NCI-H2171 treated with DMSO at 0.1 percent for 48 hours (cell line): ENCODE data around the gene GRK5.

Experiments
- DNase-seq: peaks from one replicate; lab custom pipeline; 2025; lab: John Stamatoyannopoulos, UW

The GRK5 gene

DNA sequence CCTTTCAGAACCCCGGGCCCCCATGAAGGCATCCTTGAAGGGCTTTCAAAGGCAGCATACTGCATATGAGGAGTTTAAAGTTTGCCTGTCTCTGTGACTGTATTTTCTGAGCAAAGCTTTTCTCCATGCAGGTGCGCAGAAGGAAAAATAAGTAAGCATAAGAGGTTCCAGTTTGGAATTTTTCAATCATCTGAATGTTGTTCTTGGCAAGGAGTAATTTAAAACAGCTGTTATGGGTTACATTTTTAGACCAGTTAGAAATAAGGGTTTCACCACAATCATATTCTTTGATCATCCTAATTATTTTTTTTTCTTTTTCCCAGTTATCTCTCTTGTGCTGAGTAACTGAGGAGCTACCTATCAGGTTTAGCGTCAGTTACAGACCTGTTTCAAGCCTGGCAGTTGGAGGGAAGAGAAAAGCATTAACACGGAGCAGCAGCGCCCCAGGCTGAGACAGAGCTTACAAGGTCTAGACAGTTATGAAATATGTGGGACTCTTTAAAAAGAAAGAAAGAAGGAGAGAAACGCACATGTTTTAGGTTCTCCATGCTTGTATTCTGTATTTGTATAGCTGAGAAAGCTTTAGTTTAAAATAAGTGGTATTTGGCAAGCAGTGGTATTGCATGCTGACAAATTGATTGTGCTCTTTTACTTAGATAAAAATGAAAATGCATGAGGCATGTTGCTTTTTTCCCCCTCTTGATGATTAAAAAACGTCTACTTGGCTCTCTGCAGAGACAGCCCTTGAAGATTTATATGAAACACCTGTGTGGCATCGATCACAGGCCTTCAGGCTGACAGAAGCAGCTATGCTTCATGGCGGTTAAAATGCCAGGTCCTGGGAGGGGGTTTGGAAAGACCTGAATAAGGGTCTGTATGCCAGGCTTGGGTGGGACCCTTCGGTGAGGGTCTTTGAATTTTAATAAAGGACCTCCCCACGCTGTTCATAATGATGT, 157.6 kb downstream of the GRK5 start:
- DNase-seq = no peak

DNA sequence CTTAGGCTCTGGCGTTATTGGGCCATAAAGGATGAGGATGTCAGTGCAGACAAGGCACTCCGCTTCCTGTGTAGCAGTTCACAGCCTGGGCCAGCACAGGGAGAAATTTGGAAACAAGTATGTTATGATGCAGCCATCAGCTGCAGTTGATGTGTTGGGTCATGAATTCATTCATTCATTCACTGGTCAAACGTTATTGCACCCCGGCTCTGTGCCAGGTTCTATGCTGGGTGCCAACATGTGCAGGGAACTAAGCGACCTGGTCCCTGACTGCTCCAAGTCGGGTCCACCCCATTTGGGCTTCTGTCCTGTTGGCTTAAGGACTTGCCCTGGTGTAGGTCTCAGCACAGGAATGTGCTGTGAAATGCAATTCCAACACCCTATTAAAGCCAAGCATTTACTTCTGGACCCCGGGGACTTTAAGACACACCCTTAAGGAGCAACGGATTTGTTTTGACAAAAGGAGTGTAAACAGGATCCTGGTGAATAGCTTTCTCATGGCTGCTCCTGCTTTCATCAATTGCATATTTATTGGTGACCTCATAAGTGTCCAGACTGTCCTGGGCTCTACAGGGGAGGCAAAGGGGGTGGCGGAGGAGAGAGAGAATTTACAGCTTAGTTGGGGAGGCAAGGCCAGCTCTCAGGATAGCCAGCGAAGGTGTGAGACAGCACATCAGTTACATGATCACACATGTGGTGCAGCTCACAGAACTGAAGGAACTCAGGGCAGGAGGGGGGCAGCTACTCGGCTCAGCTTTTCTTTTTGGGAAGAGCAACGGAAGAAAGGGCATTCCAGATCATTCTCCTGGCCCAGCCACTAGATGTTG, 158.6 kb downstream of the GRK5 start:
- no peak for DNase-seq

DNA sequence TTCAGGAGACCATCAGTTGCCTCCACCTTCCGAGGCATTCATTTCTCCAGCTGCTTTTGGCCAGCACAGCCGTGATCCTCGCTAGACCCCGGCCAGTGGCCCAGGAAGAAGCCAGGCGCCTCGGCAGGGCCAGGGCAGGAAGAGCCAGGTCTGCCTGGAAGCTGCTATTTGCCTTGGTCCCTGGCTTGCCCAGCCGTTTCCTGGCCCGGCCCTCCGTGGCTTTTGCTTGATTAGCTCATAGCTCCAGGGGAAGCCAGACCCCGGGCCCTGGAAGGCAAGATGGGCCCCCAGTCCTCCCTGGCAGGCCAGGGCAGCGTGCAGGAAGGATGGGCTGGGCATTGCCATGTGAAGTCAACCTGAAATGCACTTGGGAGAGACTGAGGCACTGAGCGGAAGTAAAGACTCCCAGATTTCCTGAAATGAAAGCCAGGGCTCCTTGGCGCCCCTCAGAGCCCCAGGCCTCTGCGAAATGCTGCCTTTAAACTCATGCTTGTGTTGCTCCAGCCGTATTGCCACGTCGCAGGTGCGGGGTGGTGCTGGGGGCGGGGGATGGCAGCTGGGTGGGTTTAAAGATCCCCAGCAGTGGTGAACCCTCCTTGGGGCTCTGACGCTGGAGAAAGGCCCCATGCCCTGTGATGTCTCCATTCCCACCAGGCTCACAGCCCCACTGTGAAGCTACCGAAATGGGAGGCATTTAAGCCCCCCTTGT, 160.6 kb downstream of the GRK5 start:
- no peak for DNase-seq

DNA sequence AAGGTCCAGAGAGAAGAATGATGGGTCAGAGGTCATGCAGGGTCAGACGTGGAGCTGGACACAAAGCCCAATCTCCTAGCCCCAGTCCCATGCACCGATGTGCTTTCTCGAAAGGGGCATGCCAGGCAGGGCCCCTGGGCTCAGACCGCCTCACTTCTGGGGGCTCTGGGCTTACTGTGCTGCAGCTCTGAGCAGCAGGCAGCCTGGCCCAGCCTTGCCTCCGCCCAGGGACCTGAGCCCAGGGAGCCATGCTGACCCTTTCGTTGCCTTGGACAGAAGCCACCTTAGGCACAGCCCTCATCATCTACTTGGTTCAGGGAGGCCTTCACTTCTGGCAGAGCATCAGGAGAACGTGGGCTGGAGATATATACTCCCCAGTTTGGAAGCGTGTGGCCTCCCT, 161.2 kb downstream of the GRK5 start:
- DNase-seq = no peak

DNA sequence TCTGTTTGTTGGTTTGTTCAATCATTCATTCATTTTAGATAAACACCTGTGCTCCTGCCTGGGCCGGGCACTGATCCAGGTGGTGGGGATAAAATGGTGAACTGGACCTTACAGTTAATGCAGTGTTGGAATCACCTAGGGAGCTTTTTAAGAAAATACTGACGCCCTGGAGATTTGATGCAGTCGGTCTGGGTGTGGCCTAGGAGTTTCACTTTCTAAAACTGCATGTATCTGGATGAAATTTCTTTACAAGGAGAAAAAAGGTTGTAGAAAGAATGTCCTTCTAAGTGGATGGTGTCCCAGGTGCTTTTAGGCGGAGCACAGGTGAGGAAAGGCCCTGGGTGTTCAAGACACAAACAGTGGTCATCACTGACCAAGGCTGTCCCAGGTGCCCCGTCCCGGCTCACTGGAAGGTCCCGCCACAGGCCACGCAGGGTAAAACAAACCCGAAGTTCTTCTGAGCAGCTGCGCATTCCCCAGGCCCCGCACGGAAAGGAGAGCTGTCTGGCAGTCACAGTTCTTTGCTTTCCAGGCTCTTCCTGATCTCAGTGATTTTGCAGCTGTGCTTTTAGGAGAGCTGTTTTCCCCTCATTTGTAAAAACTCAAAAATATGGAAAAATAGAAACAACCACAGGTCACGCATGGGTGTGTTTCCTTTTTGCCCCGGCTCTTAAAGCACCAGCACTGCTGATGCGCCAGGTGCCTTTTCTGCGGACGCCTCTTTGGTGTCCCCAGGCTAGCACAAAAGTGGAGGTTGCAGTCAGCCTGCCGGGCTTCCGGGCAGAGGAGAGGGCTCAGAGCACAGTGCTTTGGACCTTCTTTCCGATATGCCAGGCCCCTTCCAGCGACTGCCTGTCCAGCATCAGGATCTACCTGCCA, 161.9 kb downstream of the GRK5 start:
- DNase-seq = no peak

DNA sequence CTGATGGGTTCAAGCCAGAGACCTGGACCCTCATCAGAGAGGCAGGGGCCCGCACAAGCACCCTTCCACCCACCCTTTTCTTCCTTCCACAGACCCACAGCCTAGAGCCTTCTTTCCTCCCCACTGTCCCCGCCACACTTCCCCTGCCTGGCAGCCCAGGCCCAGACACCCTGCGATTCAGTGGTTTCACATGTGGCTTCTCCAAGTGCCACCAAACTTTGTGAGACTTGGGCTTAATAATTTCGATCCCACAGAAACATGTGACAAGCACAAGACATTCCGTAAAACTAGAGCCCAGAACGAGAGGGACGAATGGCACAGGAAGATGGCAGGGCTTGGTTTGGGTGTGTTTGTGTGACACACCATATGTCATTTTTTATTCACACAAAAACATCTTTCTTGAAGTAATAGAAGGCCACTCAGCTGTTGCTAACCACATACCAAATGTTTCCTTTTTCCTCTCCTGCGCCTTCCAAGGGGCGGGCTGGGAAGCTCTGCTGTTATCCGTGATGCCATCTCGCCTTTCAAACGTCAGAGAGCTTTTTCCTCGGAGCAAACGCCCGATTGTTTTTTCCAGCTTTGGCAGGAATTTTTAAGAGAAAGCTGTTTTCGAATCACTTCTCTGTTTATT, 162.9 kb downstream of the GRK5 start:
- DNase-seq = peak; percentile 23

DNA sequence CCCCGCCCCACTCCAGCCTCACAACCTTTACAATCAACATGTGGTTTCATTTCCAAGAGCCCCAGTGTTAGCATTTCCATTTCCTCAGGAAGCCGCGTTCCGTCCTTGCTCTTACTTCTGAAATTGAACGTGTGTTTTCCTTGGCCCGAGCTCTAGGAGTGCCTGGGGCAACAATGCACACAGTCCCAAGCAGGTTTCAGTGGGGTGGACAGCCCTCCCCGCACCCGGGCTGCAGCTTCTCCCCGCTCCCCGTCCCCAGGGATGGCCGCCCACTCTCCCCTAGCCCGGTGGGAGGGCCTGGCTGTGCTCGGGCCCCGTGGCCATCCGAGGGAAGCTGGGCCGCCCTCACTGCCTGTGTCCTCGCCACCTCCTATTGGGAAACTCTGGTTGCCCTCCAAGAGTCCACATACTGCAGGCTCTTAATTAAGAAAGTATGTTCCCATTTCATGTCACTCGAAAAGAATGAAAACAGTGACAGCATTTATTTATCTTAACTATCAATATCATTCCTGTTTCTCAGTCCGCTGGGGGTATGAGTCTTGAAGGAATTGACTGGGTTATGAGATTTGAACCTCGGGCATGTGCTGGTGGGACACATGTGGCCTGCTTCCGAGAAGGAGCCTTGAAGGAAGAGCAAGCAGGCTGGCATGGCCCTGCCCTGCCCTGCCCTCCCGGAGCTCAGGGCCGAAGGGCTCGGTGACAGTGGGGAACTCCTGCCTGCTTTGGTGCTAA, 163.8 kb downstream of the GRK5 start:
- DNase-seq = no peak

DNA sequence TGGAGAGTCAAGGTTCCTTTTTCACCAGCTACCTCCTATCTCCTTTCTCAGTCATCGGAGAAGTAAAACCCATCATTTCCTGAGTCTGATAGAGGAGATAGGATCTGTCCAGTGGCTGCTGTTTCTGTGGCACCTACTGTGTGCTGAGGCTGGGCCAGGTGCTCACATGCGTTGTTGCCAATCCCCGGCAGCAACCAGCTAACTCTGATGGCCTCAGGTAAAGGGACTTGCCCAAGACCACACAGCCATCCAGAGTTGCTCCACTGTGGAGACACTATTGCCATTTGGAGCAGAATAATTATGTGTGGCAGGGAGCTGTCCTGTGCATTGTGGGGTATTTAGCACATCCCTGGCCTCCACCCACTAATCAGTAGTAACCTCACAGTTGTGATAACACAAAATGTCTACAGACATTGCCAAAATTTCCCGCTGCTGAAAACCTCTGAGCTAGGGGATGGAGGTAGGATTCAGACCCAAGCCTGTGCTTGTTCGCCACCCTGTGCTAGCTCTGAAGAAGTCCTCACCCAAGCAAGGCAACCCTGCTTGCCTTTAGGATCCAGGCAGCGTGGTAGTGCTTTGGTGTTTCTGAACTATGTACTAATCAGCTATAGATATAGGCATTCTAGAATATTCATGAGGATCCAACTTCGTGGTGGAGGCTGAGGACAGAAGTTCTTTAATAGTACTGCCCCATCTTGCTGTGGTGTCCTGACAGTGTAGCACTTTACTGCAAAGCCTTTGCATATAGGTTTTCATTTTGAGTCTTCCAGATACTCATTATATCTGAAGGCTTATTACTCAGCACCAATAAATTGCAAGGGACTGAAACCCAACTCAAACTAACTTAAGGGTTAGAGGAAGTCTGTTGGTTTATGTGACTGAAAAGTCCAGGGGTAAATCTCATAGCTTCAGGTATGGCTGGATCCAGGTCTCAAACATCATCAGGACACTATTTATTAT, 164.6 kb downstream of the GRK5 start:
- DNase-seq = no peak

DNA sequence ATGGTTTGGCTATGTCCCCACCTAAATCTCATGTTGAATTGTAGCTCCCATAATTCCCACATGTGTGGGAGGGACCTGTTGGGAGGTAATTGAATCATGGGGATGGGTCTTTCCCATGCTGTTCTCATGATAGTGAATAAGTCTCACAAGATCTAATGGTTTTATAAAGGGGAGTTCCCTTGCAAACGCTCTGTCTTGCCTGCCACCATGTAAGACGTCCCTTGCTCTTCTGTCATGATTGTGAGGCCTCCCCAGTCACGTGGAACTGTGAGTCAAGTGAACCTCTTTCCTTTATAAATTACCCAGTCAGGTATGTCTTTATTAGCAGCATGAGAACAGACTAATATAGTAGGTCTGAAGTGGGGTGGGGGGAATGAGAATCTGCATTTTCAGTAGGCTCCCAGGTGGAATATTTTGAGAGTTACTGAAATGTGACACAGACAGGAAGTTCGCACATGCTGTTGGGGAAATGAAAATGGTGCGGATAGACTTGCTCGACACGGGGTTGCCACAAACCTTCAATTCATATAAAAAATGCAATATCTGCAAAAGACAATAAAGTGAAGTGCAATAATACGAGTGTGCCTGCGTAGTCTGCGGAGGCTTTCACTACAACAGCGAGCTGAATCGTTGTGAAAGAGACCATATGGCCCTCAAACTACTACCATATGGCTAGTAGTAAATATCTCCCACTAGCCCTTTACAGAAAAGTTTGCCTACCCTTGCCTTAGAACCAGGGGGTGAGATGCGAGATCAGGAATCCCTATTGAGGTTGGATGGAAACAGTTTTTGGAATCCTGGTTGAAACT, 166.1 kb downstream of the GRK5 start:
- DNase-seq = peak; percentile 50

DNA sequence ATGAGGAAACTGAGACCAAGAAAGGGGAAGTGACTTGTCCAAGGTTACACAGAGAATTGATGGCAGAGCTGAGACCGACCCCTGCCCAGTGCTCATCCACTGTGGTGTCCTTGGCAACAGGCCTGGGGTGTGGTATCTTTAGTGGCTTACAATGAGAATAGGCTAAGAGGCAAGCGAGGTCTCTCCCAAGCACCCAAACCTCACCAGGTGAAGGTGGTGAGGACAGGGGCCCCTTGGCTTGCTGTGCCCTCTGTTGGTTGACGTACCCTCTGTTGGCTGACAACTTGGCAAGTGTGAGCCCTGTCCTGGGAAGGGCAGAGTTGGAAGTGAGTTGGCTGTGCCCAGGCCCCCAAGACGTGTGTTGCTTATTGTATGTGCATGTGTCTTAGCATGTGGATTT, 166.9 kb downstream of the GRK5 start:
- DNase-seq = no peak

DNA sequence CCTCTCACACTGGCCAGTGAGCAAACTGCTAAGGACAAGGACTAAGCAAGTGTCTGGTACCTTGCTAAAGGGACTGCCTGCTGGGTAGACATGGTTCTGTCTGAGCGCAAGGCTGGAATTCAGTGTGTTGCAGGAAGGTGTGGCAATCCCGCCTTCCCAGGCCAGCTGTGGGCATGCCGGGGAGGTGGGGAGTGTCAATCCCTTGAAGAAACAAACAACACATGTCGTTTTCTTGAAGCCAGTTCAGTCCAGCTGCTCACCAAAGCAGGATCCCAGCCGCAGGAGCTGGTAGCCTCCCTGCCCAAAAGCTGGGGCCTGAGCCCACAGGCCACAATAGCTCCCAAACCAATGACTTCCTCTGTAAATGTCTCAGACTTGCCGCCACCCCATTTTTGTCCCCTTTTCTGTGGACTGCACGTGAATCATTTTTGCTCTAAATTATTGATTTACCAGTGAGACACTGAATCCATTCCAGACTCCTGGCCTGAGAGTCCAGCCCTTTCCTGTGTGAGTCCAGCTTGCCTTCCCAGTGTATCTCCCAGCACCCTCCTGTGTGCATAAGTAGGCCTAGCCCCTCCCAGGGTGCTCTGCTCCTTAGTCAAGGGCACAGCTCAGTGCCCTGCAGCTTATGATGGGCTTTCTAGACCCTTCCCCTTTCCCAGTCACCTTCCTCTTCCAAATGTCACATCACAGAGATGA, 168.4 kb downstream of the GRK5 start:
- peak; percentile 83 for DNase-seq

DNA sequence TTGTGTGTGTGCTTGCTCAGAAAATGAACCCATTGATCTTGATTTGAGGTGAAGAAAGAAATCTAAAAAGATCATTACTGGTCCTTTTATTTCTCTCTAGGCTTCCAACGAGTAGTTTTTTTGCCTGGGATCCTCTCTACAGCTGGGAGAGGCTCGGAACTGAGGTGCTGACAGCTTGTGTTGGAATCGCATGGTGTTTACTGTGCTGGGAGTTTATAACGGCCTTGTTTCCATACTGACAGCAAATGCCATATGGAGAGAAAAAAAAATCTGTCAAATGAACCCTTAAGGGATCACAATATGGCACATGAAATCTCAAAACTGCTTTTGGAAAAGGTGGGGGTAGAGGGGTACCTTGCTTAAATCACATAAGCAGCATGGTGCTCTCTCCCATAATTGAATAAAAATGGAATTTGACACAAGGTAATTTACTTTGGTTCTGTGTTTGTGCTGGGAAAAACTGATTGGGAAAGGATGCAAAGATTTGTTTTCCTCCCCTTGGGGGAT, 170.1 kb downstream of the GRK5 start:
- DNase-seq = peak; percentile 96

DNA sequence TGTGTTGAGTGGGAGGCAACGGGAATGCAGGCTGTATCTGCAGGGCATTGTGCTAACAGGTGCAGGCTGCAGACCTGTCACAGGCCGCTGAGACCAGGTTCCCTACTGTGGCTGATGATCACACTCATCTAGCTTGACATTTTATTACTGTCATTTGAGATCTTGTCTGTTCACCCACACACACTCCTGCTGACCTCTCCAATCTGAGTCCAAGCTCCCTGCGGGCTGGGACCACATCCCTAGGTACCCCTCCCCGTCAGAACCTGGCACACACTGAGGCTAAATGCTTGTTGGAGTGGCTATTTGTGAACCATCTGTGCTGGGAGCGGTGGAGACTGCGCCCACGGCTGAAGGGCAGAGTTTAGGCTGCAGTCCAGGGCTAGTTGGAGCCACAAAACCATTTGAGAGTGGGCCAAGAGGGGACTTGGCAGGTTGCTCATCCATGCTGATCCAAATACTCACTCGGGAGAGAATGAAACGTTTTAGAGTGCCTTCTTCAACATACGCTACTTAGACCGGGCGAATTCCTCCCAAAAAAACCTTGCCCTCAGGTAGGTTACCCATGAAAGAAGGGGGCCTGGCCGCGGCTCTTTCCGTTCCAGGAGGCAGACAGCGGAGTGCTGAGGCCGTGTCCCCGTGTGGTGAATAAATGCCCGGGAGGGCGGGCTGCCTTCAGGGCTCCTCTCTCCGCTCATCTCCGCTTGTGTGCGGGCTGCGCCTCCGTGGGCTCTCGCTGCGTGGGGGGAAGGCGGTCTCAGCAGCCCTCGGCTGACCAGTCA, 170.8 kb downstream of the GRK5 start:
- DNase-seq = no peak

DNA sequence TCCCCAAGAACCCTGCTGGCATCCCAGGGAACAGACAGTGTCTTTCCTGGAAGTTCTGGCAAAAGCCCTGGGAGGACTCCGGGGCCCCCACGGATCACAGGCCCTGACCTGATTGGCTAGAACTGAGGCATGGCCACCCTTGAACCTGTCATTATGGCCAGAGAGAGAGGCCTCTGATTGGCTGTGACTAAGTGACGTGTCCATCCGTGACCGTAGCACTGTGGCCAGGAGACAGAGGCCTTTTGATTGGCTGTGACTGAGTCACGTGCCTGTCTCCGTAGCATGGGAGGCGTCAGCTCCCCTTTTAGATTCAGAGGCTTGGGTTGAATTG, 171.3 kb downstream of the GRK5 start:
- DNase-seq = no peak

DNA sequence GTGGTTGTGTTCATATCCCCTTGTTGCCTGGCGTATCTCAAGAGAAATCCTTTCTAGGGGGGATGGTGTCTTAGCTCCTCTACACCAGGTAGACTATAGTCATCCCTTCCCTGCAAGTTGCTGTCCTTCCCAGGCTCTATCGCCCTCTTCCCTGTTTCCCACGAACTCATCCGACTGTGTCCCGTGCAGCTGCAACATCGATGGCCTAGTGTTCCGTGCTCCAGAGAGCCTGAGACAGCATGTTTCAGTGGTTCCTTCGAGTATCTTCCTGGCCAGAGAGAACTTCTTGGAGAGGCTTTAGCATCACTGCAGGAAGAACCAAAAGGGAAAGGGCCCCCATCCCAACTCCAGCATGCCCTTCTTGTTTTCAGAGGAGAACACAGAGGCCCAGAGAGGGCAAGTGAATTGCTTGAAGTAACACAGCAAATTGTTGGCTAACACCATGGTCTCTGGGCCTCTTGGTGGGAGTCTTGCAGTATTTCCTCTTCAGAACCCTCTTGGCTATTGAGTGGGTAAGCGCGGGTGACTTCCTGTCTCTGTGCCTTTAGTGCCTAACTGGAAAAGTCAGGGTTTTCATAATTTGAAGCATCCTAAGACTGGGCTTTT, 172.2 kb downstream of the GRK5 start:
- DNase-seq = no peak

DNA sequence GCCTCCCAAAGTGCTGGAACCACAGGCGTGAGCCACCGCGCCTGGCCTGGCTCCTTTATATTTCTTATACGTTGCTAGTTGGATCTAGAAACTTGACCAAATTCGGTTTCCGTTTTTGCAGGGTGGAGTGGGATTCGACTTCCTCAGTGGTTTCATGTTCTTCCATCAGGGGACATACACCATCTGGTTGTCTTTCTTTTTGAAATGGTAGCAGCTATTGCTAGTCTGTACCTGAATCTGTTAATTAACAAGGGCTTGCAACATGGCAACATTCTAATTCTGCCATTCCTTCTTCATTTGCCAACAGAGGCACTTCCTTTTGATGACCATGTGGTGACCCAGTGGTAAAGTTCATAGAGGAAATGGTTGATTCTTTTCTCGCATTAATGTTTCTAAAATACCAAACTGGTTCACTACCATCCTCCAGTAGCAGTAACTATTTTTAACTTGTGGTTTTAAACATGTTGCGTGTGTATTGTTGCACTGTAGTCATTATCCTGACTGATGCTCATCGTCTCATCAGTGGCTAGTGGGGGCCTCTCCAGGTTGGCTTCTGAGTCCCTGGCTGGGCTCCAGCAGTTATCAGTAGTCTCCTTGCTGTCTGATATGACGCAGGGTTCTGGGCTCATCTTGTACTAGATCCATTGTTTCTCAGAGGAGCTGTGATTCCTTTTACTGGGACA, 175.9 kb downstream of the GRK5 start:
- DNase-seq = peak; percentile 55
